ENCODE measurements around the gene PXDN.

DNA sequence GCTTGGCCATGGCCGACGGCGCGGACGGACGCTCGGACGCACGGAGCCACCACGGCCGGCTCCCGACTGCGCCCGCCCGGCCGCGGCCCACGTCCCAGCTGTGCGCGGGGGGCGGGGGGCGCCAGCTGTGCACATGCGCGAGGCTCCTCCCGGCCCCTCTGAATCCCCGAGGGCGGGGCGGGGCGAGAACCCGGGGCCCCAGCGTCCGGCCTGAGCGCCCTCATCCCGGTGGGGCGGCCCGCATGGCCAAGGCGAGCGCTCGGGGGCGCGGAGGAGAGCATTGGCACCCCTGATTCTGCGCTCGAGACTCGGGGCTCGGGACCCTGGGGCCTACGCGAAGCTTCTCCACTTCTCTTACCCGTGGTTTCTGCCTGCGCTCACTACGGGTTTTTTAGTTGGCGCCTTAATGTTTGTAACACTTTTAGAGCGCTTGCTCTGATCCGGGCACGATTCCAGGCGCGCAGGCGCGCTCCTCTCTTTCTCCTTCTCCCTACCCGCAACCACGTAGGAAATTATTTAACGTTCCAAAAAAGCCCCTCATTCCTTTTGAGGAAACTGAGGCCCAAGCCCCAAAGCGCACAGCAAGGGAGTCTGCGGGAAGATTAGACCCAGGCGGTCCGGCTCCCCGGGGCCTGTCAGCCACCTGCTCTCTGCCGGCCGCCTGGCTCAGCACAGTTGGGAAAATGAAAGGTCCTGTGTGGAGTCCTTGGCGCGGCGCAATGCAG, at the start of gene PXDN:
- TF ChIP-seq, protein P1, sequence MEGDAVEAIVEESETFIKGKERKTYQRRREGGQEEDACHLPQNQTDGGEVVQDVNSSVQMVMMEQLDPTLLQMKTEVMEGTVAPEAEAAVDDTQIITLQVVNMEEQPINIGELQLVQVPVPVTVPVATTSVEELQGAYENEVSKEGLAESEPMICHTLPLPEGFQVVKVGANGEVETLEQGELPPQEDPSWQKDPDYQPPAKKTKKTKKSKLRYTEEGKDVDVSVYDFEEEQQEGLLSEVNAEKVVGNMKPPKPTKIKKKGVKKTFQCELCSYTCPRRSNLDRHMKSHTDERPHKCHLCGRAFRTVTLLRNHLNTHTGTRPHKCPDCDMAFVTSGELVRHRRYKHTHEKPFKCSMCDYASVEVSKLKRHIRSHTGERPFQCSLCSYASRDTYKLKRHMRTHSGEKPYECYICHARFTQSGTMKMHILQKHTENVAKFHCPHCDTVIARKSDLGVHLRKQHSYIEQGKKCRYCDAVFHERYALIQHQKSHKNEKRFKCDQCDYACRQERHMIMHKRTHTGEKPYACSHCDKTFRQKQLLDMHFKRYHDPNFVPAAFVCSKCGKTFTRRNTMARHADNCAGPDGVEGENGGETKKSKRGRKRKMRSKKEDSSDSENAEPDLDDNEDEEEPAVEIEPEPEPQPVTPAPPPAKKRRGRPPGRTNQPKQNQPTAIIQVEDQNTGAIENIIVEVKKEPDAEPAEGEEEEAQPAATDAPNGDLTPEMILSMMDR (IDR thresholded peaks at IDR 0.05; ENCODE audit: low read depth, low read length, poor library complexity, severe bottlenecking) = no peak
- TF ChIP-seq EZH2phosphoT487 (IDR thresholded peaks at IDR 0.05; ENCODE audit: borderline replicate concordance, low read length) = no peak

Measured in DOHH2 (cell line).